A549 (cell line): Measurements from ENCODE around the gene TRAPPC6A.

Experiments used
- CEBPB ChIP-seq, 2 experiments: fragments of >200 bp in 1 of 2; sonication (Bioruptor Twin) in 1 of 2; formaldehyde crosslinking in 1 of 2; IDR thresholded peaks; 2 replicates each; pipeline ENCODE4 v1.6.1; 2012 to 2016
- CHD2 ChIP-seq: fragments of 150-350 bp; IDR thresholded peaks from 2 replicates; pipeline ENCODE4 v1.6.1; 2014; ENCODE audit warnings: low read length; ENCODE audit not compliant: partially characterized antibody
- CTCF ChIP-seq: fragments of >200 bp; sonication (Bioruptor Twin); formaldehyde crosslinking; IDR thresholded peaks from 3 replicates; pipeline ENCODE4 v1.5.1; 2016
- EP300 ChIP-seq, 2 experiments: fragments of >200 bp; sonication (Bioruptor Twin); formaldehyde crosslinking; IDR thresholded peaks; 2 replicates in 1 of 2; 3 replicates in 1 of 2; pipeline ENCODE4 v1.6.1; 2016 to 2017
- FOXS1 ChIP-seq: fragments of 250-450 bp; sonication (Bioruptor Pico); IDR thresholded peaks from 2 replicates; pipeline ENCODE4 v1.5.0; 2020; ENCODE audit warnings: mild to moderate bottlenecking, moderate library complexity
- KDM5A ChIP-seq: fragments of 200-600 bp; sonication (generic); IDR thresholded peaks from 2 replicates; pipeline ENCODE4 v1.6.1; 2016; ENCODE audit warnings: antibody characterized with exemption, mild to moderate bottlenecking
- MAZ ChIP-seq: fragments of 150-350 bp; IDR thresholded peaks from 2 replicates; pipeline ENCODE4 v1.6.1; 2014; ENCODE audit warnings: antibody characterized with exemption, low read depth, low read length, borderline replicate concordance
- NFE2L2 ChIP-seq: fragments of 150-350 bp; conservative IDR thresholded peaks from 2 replicates; pipeline ENCODE4 v1.6.1; 2014; ENCODE audit warnings: low read length
- POLR2A ChIP-seq: IDR thresholded peaks from 2 replicates; pipeline ENCODE4 v1.6.1; 2012; ENCODE audit warnings: mild to moderate bottlenecking, low read length
- SMC3 ChIP-seq: fragments of >200 bp; sonication (Bioruptor Twin); formaldehyde crosslinking; IDR thresholded peaks from 3 replicates; pipeline ENCODE4 v1.6.1; 2018; ENCODE audit warnings: inconsistent platforms
- USF2 ChIP-seq: fragments of 450-650 bp; IDR thresholded peaks from 2 replicates; pipeline ENCODE4 v1.6.1; 2014; ENCODE audit warnings: antibody characterized with exemption
- ZC3H11A ChIP-seq: fragments of 450-650 bp; IDR thresholded peaks from 2 replicates; pipeline ENCODE4 v1.6.1; 2014; ENCODE audit warnings: antibody characterized with exemption, mild to moderate bottlenecking
- ZFP36 ChIP-seq: fragments of 450-650 bp; IDR thresholded peaks from 2 replicates; pipeline ENCODE4 v1.6.1; 2014; ENCODE audit warnings: borderline replicate concordance; ENCODE audit not compliant: partially characterized antibody

GRCh38 chr19:45154064-45154827 lies 23.8 kb downstream of the TRAPPC6A start:
- TF ChIP-seq USF2 (peak; percentile 71), CTCF (no peak), ZC3H11A (no peak), CEBPB (IDR thresholded peaks at IDR 0.05) (no peak), NFE2L2 (no peak), EP300 (IDR thresholded peaks at IDR 0.05) (no peak), FOXS1 (CRISPR knock-in tag) (no peak), POLR2A (no peak), MAZ (no peak), ZFP36 (peak; percentile 58), CHD2 (no peak), SMC3 (no peak), KDM5A (no peak)
